Astrocyte (in vitro differentiated cells and primary cell): ENCODE results near the gene ATP6V1B1. TPM values are rescaled to one million over a fixed set of nuclear protein-coding genes. Genes with fewer than 3 reads are reported as not detected.

Experiments
- DNase-seq: peaks from one replicate; pipeline ENCODE4 v3.0.0-alpha.2; 2010; ENCODE audit warnings: low read depth
- FAIRE-seq: peaks from 2 replicates; lab custom pipeline; 2011; peaks lifted over from hg19 to GRCh38; lab: Jason Lieb, UNC
- H2AFZ ChIP-seq: 2 replicates; pipeline ENCODE4 v1.6.0; 2012; ENCODE audit warnings: low read depth, low read length, inconsistent platforms
- H3K27ac ChIP-seq: 2 replicates; pipeline ENCODE4 v1.5.1; 2011; ENCODE audit warnings: low read depth, low read length, inconsistent platforms
- H3K27me3 ChIP-seq: 2 replicates; pipeline ENCODE4 v1.6.0; 2011; ENCODE audit warnings: low read length, inconsistent platforms; ENCODE audit not compliant: insufficient read depth
- H3K36me3 ChIP-seq: 2 replicates; pipeline ENCODE4 v1.5.1; 2011; ENCODE audit warnings: low read length, inconsistent platforms; ENCODE audit not compliant: insufficient read depth
- H3K4me1 ChIP-seq: 2 replicates; pipeline ENCODE4 v1.5.1; 2011; ENCODE audit warnings: low read length, inconsistent platforms; ENCODE audit not compliant: insufficient read depth
- H3K4me2 ChIP-seq: 2 replicates; pipeline ENCODE4 v1.6.0; 2012; ENCODE audit warnings: low read length, inconsistent platforms
- H3K4me3 ChIP-seq: 2 replicates; pipeline ENCODE4 v1.5.1; 2011; ENCODE audit warnings: low read depth, mild to moderate bottlenecking, low read length, inconsistent platforms; ENCODE audit not compliant: insufficient read depth
- H3K79me2 ChIP-seq: 2 replicates; pipeline ENCODE4 v1.6.0; 2012; ENCODE audit warnings: mild to moderate bottlenecking, low read length, inconsistent platforms; ENCODE audit not compliant: insufficient read depth
- H3K9ac ChIP-seq: 2 replicates; pipeline ENCODE4 v1.6.0; 2012; ENCODE audit warnings: mild to moderate bottlenecking, low read length, inconsistent platforms
- H3K9me3 ChIP-seq: 2 replicates; pipeline ENCODE4 v1.5.1; 2012; ENCODE audit warnings: low read depth, mild to moderate bottlenecking, low read length, inconsistent platforms; ENCODE audit not compliant: insufficient read depth
- H4K20me1 ChIP-seq: 2 replicates; pipeline ENCODE4 v1.6.0; 2012; ENCODE audit warnings: low read length, inconsistent platforms; ENCODE audit not compliant: insufficient read depth
- H3K27ac Mint-ChIP-seq: one replicate; pipeline ENCODE4 v1.8.0; 2021; ENCODE audit warnings: mild to moderate bottlenecking, mixed read lengths; ENCODE audit not compliant: unreplicated experiment
- H3K27me3 Mint-ChIP-seq: one replicate; pipeline ENCODE4 v1.8.0; 2021; ENCODE audit warnings: low read depth, mixed read lengths; ENCODE audit not compliant: unreplicated experiment
- H3K36me3 Mint-ChIP-seq: one replicate; pipeline ENCODE4 v1.8.0; 2021; ENCODE audit warnings: low read depth, mixed read lengths; ENCODE audit not compliant: unreplicated experiment
- H3K4me1 Mint-ChIP-seq: one replicate; pipeline ENCODE4 v1.8.0; 2021; ENCODE audit warnings: low read depth, mixed read lengths; ENCODE audit not compliant: unreplicated experiment
- H3K4me3 Mint-ChIP-seq: one replicate; pipeline ENCODE4 v1.8.0; 2021; ENCODE audit warnings: mild to moderate bottlenecking, moderate library complexity, mixed read lengths; ENCODE audit not compliant: unreplicated experiment
- H3K9me3 Mint-ChIP-seq: one replicate; pipeline ENCODE4 v1.8.0; 2021; ENCODE audit warnings: mild to moderate bottlenecking, mixed read lengths; ENCODE audit not compliant: unreplicated experiment
- EZH2 ChIP-seq: IDR thresholded peaks from 2 replicates; pipeline ENCODE4 v1.6.1; 2012; ENCODE audit warnings: mild to moderate bottlenecking, low read length, inconsistent platforms; ENCODE audit not compliant: insufficient read depth
- total RNA-seq: library from RNA; stranded (reverse); gene quantifications from 2 replicates; pipeline ENCODE4 v1.2.1, GENCODE V29; 2021
- TF ChIP-seq, protein P1 (sequence below): IDR thresholded peaks from 2 replicates; pipeline ENCODE4 v1.5.1; 2011; ENCODE audit warnings: low read depth, mild to moderate bottlenecking, inconsistent platforms, low read length, moderate library complexity; ENCODE audit not compliant: insufficient read depth

Gene ATP6V1B1
- total RNA-seq, 1 donor from 2014 or later, result not detected

DNA sequence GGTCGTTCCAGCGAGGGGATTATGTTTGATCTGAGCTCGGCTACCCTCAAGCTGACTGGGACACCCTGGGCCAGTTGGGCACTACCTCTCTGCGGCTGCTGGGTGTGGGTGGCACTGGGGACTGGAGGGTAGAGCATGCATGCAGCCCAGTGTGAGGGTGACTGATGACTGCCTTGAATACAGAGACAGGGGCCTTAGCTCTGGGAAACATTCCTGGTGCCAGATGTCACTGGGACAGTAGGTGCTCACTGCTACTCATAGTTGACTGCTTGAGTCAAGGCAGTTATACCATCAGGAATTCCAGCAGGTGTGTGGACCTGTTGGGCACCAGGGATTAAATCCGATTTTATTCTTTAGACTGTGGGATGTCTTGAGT is 33.6 kb upstream of the ATP6V1B1 start:
- Histone ChIP-seq H2AFZ (peak overlapping the region; percentile 99), H3K4me2 (peak overlapping the region; percentile 90), H3K27ac (no peak overlapping the region), H3K79me2 (no peaks in the 10 kb centered on the region), H3K4me1 (peaks cover 13% of the 10 kb centered on the region), H3K9me3 (no peaks in the 10 kb centered on the region), H3K4me3 (peak overlapping the region; percentile 66), H3K36me3 (no peaks in the 10 kb centered on the region), H3K27me3 (peaks cover 65% of the 10 kb centered on the region), H4K20me1 (peaks cover 40% of the 10 kb centered on the region), H3K9ac (peak overlapping the region; percentile 83)
- Mint-ChIP-seq H3K27me3 (peaks cover 82% of the 10 kb centered on the region), H3K9me3 (peaks cover 17% of the 10 kb centered on the region), H3K4me3 (peak overlapping the region; percentile 72), H3K36me3 (no peaks in the 10 kb centered on the region), H3K27ac (peak overlapping the region; percentile 62), H3K4me1 (peaks cover 2% of the 10 kb centered on the region)
- no peak for FAIRE-seq
- TF ChIP-seq EZH2, result no peak
- TF ChIP-seq, protein P1, sequence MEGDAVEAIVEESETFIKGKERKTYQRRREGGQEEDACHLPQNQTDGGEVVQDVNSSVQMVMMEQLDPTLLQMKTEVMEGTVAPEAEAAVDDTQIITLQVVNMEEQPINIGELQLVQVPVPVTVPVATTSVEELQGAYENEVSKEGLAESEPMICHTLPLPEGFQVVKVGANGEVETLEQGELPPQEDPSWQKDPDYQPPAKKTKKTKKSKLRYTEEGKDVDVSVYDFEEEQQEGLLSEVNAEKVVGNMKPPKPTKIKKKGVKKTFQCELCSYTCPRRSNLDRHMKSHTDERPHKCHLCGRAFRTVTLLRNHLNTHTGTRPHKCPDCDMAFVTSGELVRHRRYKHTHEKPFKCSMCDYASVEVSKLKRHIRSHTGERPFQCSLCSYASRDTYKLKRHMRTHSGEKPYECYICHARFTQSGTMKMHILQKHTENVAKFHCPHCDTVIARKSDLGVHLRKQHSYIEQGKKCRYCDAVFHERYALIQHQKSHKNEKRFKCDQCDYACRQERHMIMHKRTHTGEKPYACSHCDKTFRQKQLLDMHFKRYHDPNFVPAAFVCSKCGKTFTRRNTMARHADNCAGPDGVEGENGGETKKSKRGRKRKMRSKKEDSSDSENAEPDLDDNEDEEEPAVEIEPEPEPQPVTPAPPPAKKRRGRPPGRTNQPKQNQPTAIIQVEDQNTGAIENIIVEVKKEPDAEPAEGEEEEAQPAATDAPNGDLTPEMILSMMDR, result no peak
- peak; percentile 6 for DNase-seq

DNA sequence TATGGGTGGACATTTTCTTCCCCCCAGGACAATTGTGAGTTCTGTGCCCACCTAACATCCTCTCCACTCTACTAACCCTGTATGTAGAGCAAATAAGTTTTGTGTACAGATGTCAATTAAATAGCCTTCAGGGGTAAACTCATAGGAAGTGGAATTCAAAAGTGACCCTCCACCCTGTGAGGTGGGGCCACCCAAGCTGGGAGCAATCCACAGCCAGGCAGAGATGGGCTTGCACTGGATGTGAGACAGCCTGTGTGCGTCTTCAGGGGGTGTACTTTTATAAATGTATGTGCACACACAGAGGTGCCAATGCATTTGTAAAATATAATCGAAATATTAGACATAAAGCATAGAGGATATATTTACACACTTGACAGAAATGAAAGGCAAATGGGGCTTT is 33.1 kb upstream of the ATP6V1B1 start:
- H3K27ac ChIP-seq, result no peak overlapping the region
- H2AFZ ChIP-seq, result no peak overlapping the region
- H3K9me3 ChIP-seq, result no peaks in the 10 kb centered on the region
- H3K4me3 ChIP-seq, result no peak overlapping the region
- peaks cover 17% of the 10 kb centered on the region for H3K9me3 Mint-ChIP-seq
- no peak for TF ChIP-seq EZH2
- TF ChIP-seq, protein P1, result no peak
- peaks cover 37% of the 10 kb centered on the region for H4K20me1 ChIP-seq
- H3K27me3 Mint-ChIP-seq, result peaks cover 82% of the 10 kb centered on the region
- peaks cover 14% of the 10 kb centered on the region for H3K4me1 ChIP-seq
- no peaks in the 10 kb centered on the region for H3K36me3 ChIP-seq
- no peaks in the 10 kb centered on the region for H3K79me2 ChIP-seq
- peaks cover 59% of the 10 kb centered on the region for H3K27me3 ChIP-seq
- DNase-seq (no peak), FAIRE-seq (no peak)
- no peak overlapping the region for H3K9ac ChIP-seq
- H3K36me3 Mint-ChIP-seq, result no peaks in the 10 kb centered on the region
- peaks cover 2% of the 10 kb centered on the region for H3K4me1 Mint-ChIP-seq
- no peak overlapping the region for H3K4me3 Mint-ChIP-seq
- peak overlapping the region; percentile 90 for H3K4me2 ChIP-seq
- no peak overlapping the region for H3K27ac Mint-ChIP-seq

DNA sequence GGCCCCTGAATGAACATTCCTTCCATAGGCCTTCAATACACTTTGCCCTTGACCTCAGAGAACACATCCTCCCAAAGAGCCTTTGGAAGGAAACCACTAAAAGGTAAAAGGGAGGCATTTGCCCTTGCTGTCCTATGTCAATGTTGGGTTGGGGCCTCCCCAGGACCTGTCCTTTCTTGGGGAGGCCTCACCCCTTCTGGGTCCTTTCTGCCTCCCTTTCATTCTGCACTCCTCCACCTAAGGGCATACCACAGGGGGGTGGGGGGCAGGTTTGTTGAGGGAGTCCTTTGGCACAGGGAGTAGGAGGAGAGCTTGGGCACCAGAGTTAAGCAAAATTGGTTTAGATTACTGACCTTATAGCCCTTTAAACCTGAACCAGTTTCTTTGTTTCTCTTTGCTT is 32.5 kb upstream of the ATP6V1B1 start:
- Histone ChIP-seq H3K4me2 (no peak overlapping the region), H4K20me1 (peaks cover 37% of the 10 kb centered on the region), H3K27me3 (peaks cover 59% of the 10 kb centered on the region), H3K27ac (no peak overlapping the region), H3K4me3 (no peak overlapping the region), H3K36me3 (no peaks in the 10 kb centered on the region), H3K4me1 (peaks cover 14% of the 10 kb centered on the region), H3K79me2 (no peaks in the 10 kb centered on the region), H3K9ac (no peak overlapping the region), H2AFZ (no peak overlapping the region), H3K9me3 (no peaks in the 10 kb centered on the region)
- no peak overlapping the region for H3K4me3 Mint-ChIP-seq
- peaks cover 2% of the 10 kb centered on the region for H3K4me1 Mint-ChIP-seq
- DNase-seq (no peak), FAIRE-seq (no peak)
- H3K27ac Mint-ChIP-seq, result no peak overlapping the region
- no peaks in the 10 kb centered on the region for H3K36me3 Mint-ChIP-seq
- peaks cover 81% of the 10 kb centered on the region for H3K27me3 Mint-ChIP-seq
- peaks cover 16% of the 10 kb centered on the region for H3K9me3 Mint-ChIP-seq
- TF ChIP-seq, protein P1, result no peak
- no peak for TF ChIP-seq EZH2
